GM12878 (cell line): ENCODE results near the gene ELMOD3. TPM values are rescaled to one million over a fixed set of nuclear protein-coding genes. Genes with fewer than 3 reads are reported as not detected.

Source experiments
- ATAC-seq: fragments of 200-7000 bp; cut with Tn5 transposase; 3 replicates; pipeline ENCODE4 v1.9.1; 2020; ENCODE audit warnings: mild to moderate bottlenecking, moderate library complexity
- BruUV-seq: library from RNA; stranded (reverse); fragments of 400-500 nt; replicated peaks from 2 replicates; lab custom pipeline; 2021; lab: Mats Ljungman, UMichigan
- CTCF ChIA-PET: fragments of 300-600 bp; sonication (Branson Sonifier 250); formaldehyde crosslinking; extraction: SDS; loops from one replicate; lab custom pipeline; 2021; ENCODE audit warnings: inconsistent platforms; lab: Yijun Ruan, JAX
- POLR2A ChIA-PET: fragments of 350-600 bp; formaldehyde crosslinking; extraction: SDS; loops from one replicate; lab custom pipeline; 2021; ENCODE audit warnings: inconsistent platforms; lab: Charles Lee
- RAD21 ChIA-PET: fragments of 300-600 bp; sonication (Branson Sonifier 250); formaldehyde crosslinking; loops from one replicate; lab custom pipeline; 2023; ENCODE audit warnings: antibody characterized with exemption; ENCODE audit not compliant: unreplicated experiment; lab: Charles Lee
- SMC1A ChIA-PET: fragments of 300-600 bp; sonication (Branson Sonifier 250); formaldehyde crosslinking; loops from one replicate; lab custom pipeline; 2023; ENCODE audit not compliant: unreplicated experiment, uncharacterized antibody; lab: Charles Lee
- DNase-seq: peaks from one replicate; pipeline ENCODE4 v3.0.0-alpha.2; 2011; ENCODE audit warnings: low read depth, low spot score
- FAIRE-seq: peaks from 3 replicates; lab custom pipeline; 2011; peaks lifted over from hg19 to GRCh38; lab: Jason Lieb, UNC
- H2AFZ ChIP-seq: 2 replicates; pipeline ENCODE4 v1.6.0; 2011; ENCODE audit warnings: low read depth, low read length, control low read depth; ENCODE audit not compliant: control insufficient read depth
- H3K27ac ChIP-seq: 2 replicates; pipeline ENCODE4 v1.5.1; 2011; ENCODE audit warnings: control low read depth; ENCODE audit not compliant: control insufficient read depth, insufficient read depth
- H3K27me3 ChIP-seq, 2 experiments: replicated peaks in 1 of 2; 2 replicates each; pipeline versions ENCODE4 v1.6.0 to v1.6.1; 2011; ENCODE audit warnings: low read length in 1 of 2; ENCODE audit not compliant: control insufficient read depth in 2 of 2, insufficient read depth in 2 of 2
- H3K36me3 ChIP-seq, 2 experiments: 2 replicates each; pipeline ENCODE4 v1.5.1; 2011; ENCODE audit warnings: low read length in 1 of 2; ENCODE audit not compliant: control insufficient read depth in 2 of 2, insufficient read depth in 2 of 2
- H3K4me1 ChIP-seq: 2 replicates; pipeline ENCODE4 v1.6.1; 2011; ENCODE audit warnings: mild to moderate bottlenecking, low read length, moderate library complexity, mixed read lengths; ENCODE audit not compliant: control insufficient read depth, insufficient read depth
- H3K4me2 ChIP-seq: 2 replicates; pipeline ENCODE4 v1.6.0; 2011; ENCODE audit warnings: control low read depth; ENCODE audit not compliant: control insufficient read depth, insufficient read depth
- H3K4me3 ChIP-seq: fragments of 200-600 bp; sonication (generic); 2 replicates; pipeline ENCODE4 v1.5.1; 2016
- H3K79me2 ChIP-seq: 2 replicates; pipeline ENCODE4 v1.6.0; 2011; ENCODE audit warnings: low read length; ENCODE audit not compliant: control insufficient read depth, insufficient read depth
- H3K9ac ChIP-seq: 2 replicates; pipeline ENCODE4 v1.8.0; 2011; ENCODE audit warnings: low read length, control low read depth, mixed read lengths; ENCODE audit not compliant: control insufficient read depth, insufficient read depth
- H3K9me3 ChIP-seq: replicated peaks from 3 replicates; pipeline ENCODE4 v1.5.1; 2011; ENCODE audit warnings: mild to moderate bottlenecking, low read length; ENCODE audit not compliant: control insufficient read depth, insufficient read depth
- H4K20me1 ChIP-seq: 2 replicates; pipeline ENCODE4 v1.6.0; 2011; ENCODE audit not compliant: control insufficient read depth, insufficient read depth
- DPF2 ChIP-seq: fragments of 450-650 bp; IDR thresholded peaks from 2 replicates; pipeline ENCODE4 v1.6.1; 2017; ENCODE audit warnings: mild to moderate bottlenecking
- E2F8 ChIP-seq: fragments of 450-650 bp; IDR thresholded peaks from 2 replicates; pipeline ENCODE4 v1.6.1; 2018; ENCODE audit warnings: mild to moderate bottlenecking, low read depth, moderate library complexity; ENCODE audit not compliant: partially characterized antibody
- EP300 ChIP-seq, 2 experiments: fragments of 150-350 bp in 1 of 2; IDR thresholded peaks; 2 replicates each; pipeline ENCODE4 v1.6.1; 2011 to 2012; ENCODE audit warnings: low read depth in 2 of 2, low read length in 2 of 2, borderline replicate concordance in 1 of 2, improper control_type of control experiment in 1 of 2, inconsistent platforms in 1 of 2; ENCODE audit not compliant: control insufficient read depth in 1 of 2
- GATAD2B ChIP-seq: fragments of 450-650 bp; conservative IDR thresholded peaks from 2 replicates; pipeline ENCODE4 v1.6.1; 2017; ENCODE audit warnings: low read depth, mild to moderate bottlenecking, moderate library complexity
- LARP7 ChIP-seq: fragments of 450-650 bp; IDR thresholded peaks from 2 replicates; pipeline ENCODE4 v1.6.1; 2017; ENCODE audit warnings: mild to moderate bottlenecking
- POU2F2 ChIP-seq: IDR thresholded peaks from 3 replicates; pipeline ENCODE4 v1.6.1; 2011; ENCODE audit warnings: low read depth, mild to moderate bottlenecking, low read length, borderline replicate concordance
- RCOR1 ChIP-seq: conservative IDR thresholded peaks from 2 replicates; pipeline ENCODE4 v1.6.1; 2012; ENCODE audit warnings: low read depth, low read length, improper control_type of control experiment
- RELB ChIP-seq: fragments of 450-650 bp; IDR thresholded peaks from 2 replicates; pipeline ENCODE4 v1.6.1; 2017; ENCODE audit warnings: low read depth, mild to moderate bottlenecking, moderate library complexity
- TCF12 ChIP-seq: IDR thresholded peaks from 2 replicates; pipeline ENCODE4 v1.6.1; 2011; ENCODE audit warnings: low read depth, mild to moderate bottlenecking, low read length
- ZBTB11 ChIP-seq: fragments of 450-650 bp; formaldehyde crosslinking; IDR thresholded peaks from 2 replicates; pipeline ENCODE4 v1.5.0; 2022; ENCODE audit warnings: mild to moderate bottlenecking, missing genetic modification characterization
- WGBS: methylation state at CpG from one replicate; pipeline ENCODE4 v1.1.6; 2016; ENCODE audit warnings: low lambda C conversion rate; ENCODE audit not compliant: insufficient replicate concordance, insufficient coverage; ENCODE audit errors: missing lambda C conversion rate; 5-methylcytosine and 5-hydroxymethylcytosine counted together
- in situ Hi-C: fragments of 300-500 bp; cut with MboI; formaldehyde crosslinking; loops from 9 replicates; pipeline ENCODE4 v1.14.3; 2018; ENCODE audit warnings: mixed read lengths
- intact Hi-C: fragments of 100-400 bp; cut with micrococcal nuclease; formaldehyde crosslinking; loops from one replicate; pipeline ENCODE4 v1.14.2; 2022; ENCODE audit not compliant: unreplicated experiment
- polyA plus RNA-seq, 11 experiments: library from polyadenylated mRNA; depleted of rRNA in 4 of 11; unstranded in 6 of 11; stranded (reverse) in 5 of 11; fragments of >200 nt; fragmentation: Nextera tagmentation in 4 of 11; fragmentation: Illumina TruSeq in 1 of 11; extraction: Ambion mirVana in 4 of 11; extraction: Trizol in 1 of 11; gene quantifications; 1 replicate in 1 of 11; 2 replicates in 10 of 11; pipeline versions ENCODE4 v1.2.1 to v1.2.3, GENCODE V29; 2011 to 2016; ENCODE audit warnings: inconsistent platforms in 2 of 11, missing spikeins in 2 of 11, low read depth in 1 of 11
- total RNA-seq, 4 experiments: library from RNA; depleted of rRNA in 3 of 4; stranded (reverse); fragments of >200 nt in 3 of 4; fragmentation: Illumina TruSeq in 1 of 4; extraction: Trizol in 1 of 4; gene quantifications; 2 replicates each; pipeline versions ENCODE4 v1.2.1 to v1.2.3, GENCODE V29; 2013 to 2021

The ELMOD3 gene
- total and polyA plus RNA-seq, 10 of the 15 experiments (the other 5 are each of a cell fraction or from before 2014, with no cell fraction given) = 1.2 to 19.1 (median 12.5) TPM

- intact Hi-C loops = no loop called here
- Histone ChIP-seq H3K27me3 (no peaks in the 10 kb centered on the region), H2AFZ (peak overlapping the region; percentile 53; the same call in 1 of the 2 replicates), H3K36me3 (no peaks in the 10 kb centered on the region), H3K27ac (no peak overlapping the region), H4K20me1 (no peaks in the 10 kb centered on the region), H3K9me3 (no peaks in the 10 kb centered on the region), H3K4me3 (no peak overlapping the region), H3K4me2 (peak overlapping the region; percentile 75), H3K4me1 (peaks cover 21% of the 10 kb centered on the region), H3K9ac (no peak overlapping the region; the same call in 1 of the 2 replicates), H3K79me2 (peaks cover 2% of the 10 kb centered on the region)
- CTCF ChIA-PET = interaction anchor here (1.1 to 3.6 kb wide), 4 partner anchors 22 to 138 kb away, joined by 3 to 12 read pairs (median 5); no protein-coding TSS in a partner anchor
- ATAC-seq (no peak), DNase-seq (no peak), FAIRE-seq (no peak)
- 8% methylated on average over 28 of the region's 44 CpGs for WGBS
- no TSS peak for BruUV-seq
- POLR2A ChIA-PET = interaction anchor here (0.6 to 1.0 kb wide), 5 partner anchors 8 to 59 kb away, joined by 3 read pairs; partner anchors contain the start of genes ELMOD3 and RETSAT
- RAD21 ChIA-PET = interaction anchor here (2.2 kb wide), 1 partner anchor 22 kb away, joined by 10 read pairs; no protein-coding TSS in a partner anchor
- SMC1A ChIA-PET = interaction anchor here (0.7 to 1.2 kb wide), 3 partner anchors 22 to 224 kb away, joined by 3 read pairs; no protein-coding TSS in a partner anchor
- in situ Hi-C loops = no loop called here
- TF ChIP-seq LARP7 = peak; percentile 52; the same call in 1 of the 2 replicates
- no peak for TF ChIP-seq POU2F2
- TF ChIP-seq EP300 (IDR thresholded peaks at IDR 0.05; ENCODE audit: borderline replicate concordance in 1 of 2, control insufficient read depth in 1 of 2, low read depth in 2 of 2, low read length in 2 of 2) = no peak
- peak; percentile 47; the same call in 1 of the 2 replicates for TF ChIP-seq DPF2
- TF ChIP-seq RCOR1 = 0 out of 2 replicates have a peak, but pooled peaks have one; percentile 41
- no peak for TF ChIP-seq ZBTB11
- no peak for TF ChIP-seq E2F8
- TF ChIP-seq TCF12 = no peak
- TF ChIP-seq GATAD2B = 0 out of 2 replicates have a peak, but pooled peaks have one; percentile 47
- TF ChIP-seq RELB = no peak
Measured at GRCh38 chr2:85413592-85414420, 59.2 kb downstream of the ELMOD3 start.
